HCT116 (cell line): ENCODE results near the gene CPNE8. TPM values are rescaled to one million over a fixed set of nuclear protein-coding genes. Genes with fewer than 3 reads are reported as not detected.

ENCODE experiments used
- ATAC-seq: fragments of 200-7000 bp; cut with Tn5 transposase; 2 replicates; pipeline ENCODE4 v1.9.1; 2020; ENCODE audit warnings: mild to moderate bottlenecking, moderate library complexity
- BruUV-seq: library from RNA; stranded (reverse); fragments of 400-500 nt; replicated peaks from 2 replicates; lab custom pipeline; 2021; lab: Mats Ljungman, UMichigan
- CTCF ChIA-PET: fragments of 300-600 bp; sonication (Branson Sonifier 250); formaldehyde crosslinking; loops from one replicate; lab custom pipeline; 2021; ENCODE audit warnings: antibody characterized with exemption; lab: Charles Lee
- POLR2A ChIA-PET: fragments of 300-600, 350-600 bp; sonication (Branson Sonifier 250); formaldehyde crosslinking; loops from one replicate; lab custom pipeline; 2021; ENCODE audit warnings: antibody characterized with exemption; lab: Charles Lee
- RAD21 ChIA-PET, 2 experiments: fragments of 300-600 bp; sonication (Branson Sonifier 250); formaldehyde crosslinking; loops; one replicate each; lab custom pipeline; 2023; ENCODE audit warnings: low total read pairs in 2 of 2; ENCODE audit not compliant: uncharacterized antibody in 2 of 2, unreplicated experiment in 2 of 2, low non-redundant PET in 1 of 2; lab: Charles Lee
- DNase-seq: peaks from one replicate; pipeline ENCODE4 v3.0.0-alpha.2; 2010; ENCODE audit warnings: low read depth, low spot score
- H2AFZ ChIP-seq: fragments of 200-600 bp; shearing (Covaris generic), sonication (generic); 2 replicates; pipeline ENCODE4 v1.6.1; 2017; ENCODE audit warnings: low read depth, mixed run types, mixed read lengths, antibody characterized with exemption, low read length; ENCODE audit not compliant: poor library complexity, severe bottlenecking
- H3K27ac ChIP-seq: 2 replicates; pipeline ENCODE4 v1.5.1; 2012; ENCODE audit warnings: low read depth, low read length
- H3K27me3 ChIP-seq: fragments of 200-600 bp; sonication (generic); 2 replicates; pipeline ENCODE4 v1.6.1; 2016; ENCODE audit warnings: mixed run types, low read length, mixed read lengths; ENCODE audit not compliant: insufficient read depth
- H3K36me3 ChIP-seq, 2 experiments: fragments of 200-500 bp in 1 of 2; fragments of 200-600 bp in 1 of 2; sonication (Bioruptor generic) in 1 of 2; sonication (generic) in 1 of 2; 2 replicates each; pipeline versions ENCODE4 v1.5.1 to v1.6.1; 2014 to 2016; ENCODE audit warnings: low read length in 2 of 2, inconsistent platforms in 1 of 2, mixed read lengths in 1 of 2, mixed run types in 1 of 2; ENCODE audit not compliant: insufficient read depth in 2 of 2, control insufficient read depth in 1 of 2
- H3K4me1 ChIP-seq, 2 experiments: fragments of 200-600 bp in 1 of 2; sonication (generic) in 1 of 2; 2 replicates each; pipeline versions ENCODE4 v1.5.1 to v1.6.1; 2012 to 2017; ENCODE audit warnings: low read length in 2 of 2, inconsistent platforms in 1 of 2, mild to moderate bottlenecking in 1 of 2, mixed read lengths in 1 of 2, mixed run types in 1 of 2, moderate library complexity in 1 of 2; ENCODE audit not compliant: insufficient read depth in 2 of 2, control insufficient read depth in 1 of 2
- H3K4me2 ChIP-seq: fragments of 200-600 bp; sonication (generic); 2 replicates; pipeline ENCODE4 v1.6.1; 2017; ENCODE audit warnings: mixed run types, low read length, mixed read lengths
- H3K4me3 ChIP-seq, 2 experiments: fragments of 200-600 bp in 1 of 2; sonication (generic) in 1 of 2; replicated peaks in 1 of 2; 2 replicates each; pipeline ENCODE4 v1.5.1; 2011 to 2016; ENCODE audit warnings: low read length in 2 of 2, control low read depth in 1 of 2, low read depth in 1 of 2, mild to moderate bottlenecking in 1 of 2, mixed read lengths in 1 of 2, mixed run types in 1 of 2
- H3K79me2 ChIP-seq: fragments of 200-600 bp; sonication (generic); 2 replicates; pipeline ENCODE4 v1.6.1; 2017; ENCODE audit warnings: mild to moderate bottlenecking, mixed run types, low read length, moderate library complexity, mixed read lengths; ENCODE audit not compliant: insufficient read depth
- H3K9ac ChIP-seq: fragments of 200-600 bp; sonication (generic); 2 replicates; pipeline ENCODE4 v1.6.1; 2016; ENCODE audit warnings: low read length, mixed read lengths
- H3K9me2 ChIP-seq: fragments of 200-600 bp; sonication (generic), shearing (Covaris generic); 2 replicates; pipeline ENCODE4 v1.6.1; 2017; ENCODE audit warnings: mixed run types, mild to moderate bottlenecking, moderate library complexity; ENCODE audit not compliant: insufficient read depth
- H3K9me3 ChIP-seq, 2 experiments: fragments of 200-500 bp in 1 of 2; fragments of 200-600 bp in 1 of 2; sonication (Bioruptor generic) in 1 of 2; sonication (generic) in 1 of 2; 2 replicates each; pipeline ENCODE4 v1.6.1; 2014 to 2017; ENCODE audit warnings: low read length in 2 of 2, mixed read lengths in 2 of 2, inconsistent platforms in 1 of 2, low read depth in 1 of 2, mild to moderate bottlenecking in 1 of 2, mixed run types in 1 of 2, moderate library complexity in 1 of 2; ENCODE audit not compliant: control insufficient read depth in 1 of 2, insufficient read depth in 1 of 2
- H4K20me1 ChIP-seq: fragments of 200-600 bp; sonication (generic), shearing (Covaris generic); 2 replicates; pipeline ENCODE4 v1.6.1; 2017; ENCODE audit warnings: mixed run types, mild to moderate bottlenecking, moderate library complexity; ENCODE audit not compliant: insufficient read depth
- ELF1 ChIP-seq: IDR thresholded peaks from 2 replicates; pipeline ENCODE4 v1.6.1; 2012; ENCODE audit warnings: low read depth, borderline replicate concordance
- POLR2AphosphoS5 ChIP-seq: IDR thresholded peaks from 2 replicates; pipeline ENCODE4 v1.6.1; 2011; ENCODE audit warnings: mild to moderate bottlenecking, low read depth, low read length, moderate library complexity
- YY1 ChIP-seq: IDR thresholded peaks from 2 replicates; pipeline ENCODE4 v1.6.1; 2011; ENCODE audit warnings: low read length, low read depth, moderate library complexity, mild to moderate bottlenecking; ENCODE audit not compliant: insufficient replicate concordance; ENCODE audit errors: extremely low read depth
- intact Hi-C: fragments of 100-400 bp; cut with micrococcal nuclease; formaldehyde crosslinking; loops from 2 replicates; pipeline ENCODE4 v1.10.0; 2022
- total RNA-seq: library from RNA; stranded (reverse); gene quantifications from one replicate; pipeline ENCODE4 v1.2.1, GENCODE V29; 2021; ENCODE audit not compliant: unreplicated experiment
- TF ChIP-seq, protein P1 (sequence below): IDR thresholded peaks from 2 replicates; pipeline ENCODE4 v1.6.1; 2012

Gene CPNE8
- total RNA-seq, 1 experiment from 2014 or later, result 14.2 TPM

DNA sequence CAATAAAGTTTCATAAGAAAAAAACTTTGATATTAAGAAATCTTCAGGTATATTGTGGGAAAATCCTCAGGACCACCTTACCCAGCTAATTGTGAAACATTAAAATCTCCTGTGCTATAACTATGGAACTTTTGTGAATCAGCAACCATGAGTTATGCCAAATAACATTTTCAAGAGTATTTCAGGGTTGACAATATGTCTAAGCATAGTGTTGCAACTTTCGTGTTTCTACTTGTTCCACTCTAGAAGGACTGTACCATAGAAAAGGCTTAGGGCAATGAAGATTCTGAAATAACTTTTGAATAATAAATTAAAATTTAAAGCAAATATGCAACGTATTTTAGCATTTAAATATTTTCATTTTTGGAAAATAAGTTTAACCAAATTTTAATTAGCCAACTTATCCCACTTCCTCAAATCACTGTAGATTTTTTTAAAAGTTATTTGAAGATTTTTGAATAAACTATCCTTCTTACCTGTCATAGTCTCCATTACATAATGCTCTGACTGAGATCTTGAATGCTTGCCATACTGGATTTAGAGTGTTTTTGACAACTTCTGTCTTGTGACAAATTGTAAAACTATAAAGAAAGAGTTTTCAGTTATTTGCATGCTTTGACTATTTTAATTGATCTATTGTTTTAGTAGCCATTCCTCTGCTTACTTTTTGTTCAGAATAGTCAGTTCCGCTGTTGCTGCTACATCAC, 143.6 kb downstream of the CPNE8 start:
- intact Hi-C loops, result no loop called here
- Histone ChIP-seq H3K9ac (no peak overlapping the region), H3K27ac (no peak overlapping the region), H3K9me2 (no peaks in the 10 kb centered on the region), H3K4me2 (no peak overlapping the region), H3K79me2 (no peaks in the 10 kb centered on the region), H4K20me1 (no peaks in the 10 kb centered on the region), H3K9me3 (no peaks in the 10 kb centered on the region), H3K36me3 (no peaks in the 10 kb centered on the region), H3K4me1 (no peaks in the 10 kb centered on the region), H3K4me3 (no peak overlapping the region), H2AFZ (no peak overlapping the region), H3K27me3 (no peaks in the 10 kb centered on the region)
- ATAC-seq (no peak), DNase-seq (no peak)
- TF ChIP-seq, protein P1, sequence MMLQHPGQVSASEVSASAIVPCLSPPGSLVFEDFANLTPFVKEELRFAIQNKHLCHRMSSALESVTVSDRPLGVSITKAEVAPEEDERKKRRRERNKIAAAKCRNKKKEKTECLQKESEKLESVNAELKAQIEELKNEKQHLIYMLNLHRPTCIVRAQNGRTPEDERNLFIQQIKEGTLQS, result no peak
- CTCF ChIA-PET, result no interaction called here
- no TSS peak for BruUV-seq
- POLR2A ChIA-PET, result no interaction called here
- RAD21 ChIA-PET, result no interaction called here

DNA sequence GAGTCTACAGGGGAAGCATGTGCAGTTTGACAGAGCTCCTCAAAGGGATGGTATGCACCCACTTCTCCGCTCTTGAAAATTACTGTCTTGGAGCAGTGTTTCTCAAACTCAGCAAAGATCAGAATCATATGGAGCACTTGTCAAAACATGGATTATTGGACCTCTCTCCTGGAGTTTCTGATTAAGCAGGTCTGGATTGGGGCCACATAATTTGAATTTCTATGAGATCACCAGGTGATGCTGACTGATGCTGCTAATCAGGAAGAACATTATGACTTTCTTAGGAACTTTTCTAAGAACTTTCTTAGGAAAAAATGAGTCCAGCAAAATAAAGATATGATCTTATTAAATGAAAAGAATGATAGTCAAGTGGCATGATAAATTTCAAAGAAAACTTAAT, 144.3 kb downstream of the CPNE8 start:
- no peaks in the 10 kb centered on the region for H3K9me3 ChIP-seq
- H3K27me3 ChIP-seq, result no peaks in the 10 kb centered on the region
- DNase-seq, result no peak
- H3K9me2 ChIP-seq, result no peaks in the 10 kb centered on the region
- H3K79me2 ChIP-seq, result no peaks in the 10 kb centered on the region
- POLR2A ChIA-PET, result no interaction called here
- TF ChIP-seq YY1 (no peak), ELF1 (no peak), POLR2AphosphoS5 (no peak)
- TF ChIP-seq, all 23 proteins: peak for 0
- CTCF ChIA-PET, result interaction anchor here (0.6 kb wide), 1 partner anchor 242 kb away, joined by 3 read pairs; no protein-coding TSS in a partner anchor
- ATAC-seq, result no peak
- Histone ChIP-seq H2AFZ (no peak overlapping the region), H3K36me3 (no peaks in the 10 kb centered on the region), H4K20me1 (no peaks in the 10 kb centered on the region), H3K4me2 (no peak overlapping the region), H3K4me1 (no peaks in the 10 kb centered on the region), H3K9ac (no peak overlapping the region), H3K4me3 (no peak overlapping the region), H3K27ac (no peak overlapping the region)
- BruUV-seq, result no TSS peak
- intact Hi-C loops, result no loop called here
- RAD21 ChIA-PET, result no interaction called here
